Heart left ventricle (tissue), 16 donors: ENCODE results near the gene PAGE1. TPM values are rescaled to one million over a fixed set of nuclear protein-coding genes. Genes with fewer than 3 reads are reported as not detected.
"Not testable (repeated sequence)": the region's sequence is repeated elsewhere in the genome, so short reads cannot be mapped to it uniquely, and the experiment has no call there.

Source experiments
- ATAC-seq, 4 donors: fragments of 200-7000 bp; cut with Tn5 transposase; one replicate each; pipeline ENCODE4 v1.9.1; 2020 to 2022; ENCODE audit warnings: moderate library complexity in 4 of 4, mild to moderate bottlenecking in 3 of 4, moderate number of reproducible peaks in 1 of 4
- DNase-seq, 5 donors: peaks; one replicate each; pipeline ENCODE4 v3.0.0-alpha.2; 2020
- H3K27ac ChIP-seq, 12 donors: fragments of 200-600 bp; sonication (generic) in 4 of 12; one replicate each; pipeline versions ENCODE4 v1.5.0 to v1.8.0; 2016 to 2022; ENCODE audit warnings: mild to moderate bottlenecking in 2 of 12
- H3K27me3 ChIP-seq, 9 donors: fragments of 200-600 bp; sonication (generic) in 2 of 9; one replicate each; pipeline versions ENCODE4 v1.5.1 to v1.8.0; 2016 to 2022; ENCODE audit warnings: mild to moderate bottlenecking in 3 of 9
- H3K36me3 ChIP-seq, 9 donors: fragments of 200-600 bp; sonication (generic) in 2 of 9; one replicate each; pipeline versions ENCODE4 v1.5.0 to v1.8.0; 2018 to 2022; ENCODE audit warnings: mild to moderate bottlenecking in 2 of 9
- H3K4me1 ChIP-seq, 12 donors: fragments of 200-600 bp; sonication (generic) in 4 of 12; one replicate each; pipeline versions ENCODE4 v1.5.0 to v1.8.0; 2016 to 2022; ENCODE audit warnings: mild to moderate bottlenecking in 3 of 12
- H3K4me3 ChIP-seq, 12 donors: fragments of 200-600 bp; sonication (generic) in 4 of 12; one replicate each; pipeline versions ENCODE4 v1.5.0 to v1.8.0; 2017 to 2022; ENCODE audit warnings: mild to moderate bottlenecking in 9 of 12, moderate library complexity in 4 of 12
- H3K9me3 ChIP-seq, 12 donors: fragments of 200-600 bp; sonication (generic) in 4 of 12; one replicate each; pipeline versions ENCODE4 v1.5.0 to v1.8.0; 2016 to 2022; ENCODE audit warnings: mild to moderate bottlenecking in 1 of 12
- POLR2A ChIP-seq, 2 donors: fragments of 450-650 bp; IDR thresholded peaks; one replicate each; pipeline ENCODE4 v1.6.1; 2017; ENCODE audit warnings: antibody characterized with exemption in 2 of 2, mild to moderate bottlenecking in 2 of 2, moderate library complexity in 2 of 2
- WGBS, 4 donors: extraction: QIAGEN DNeasy Blood & Tissue Kit in 2 of 4; methylation state at CpG; one replicate each; pipeline versions ENCODE4 v1.1.5 to v1.1.7; 2013 to 2018; 5-methylcytosine and 5-hydroxymethylcytosine counted together
- intact Hi-C, 10 donors: fragments of 100-400 bp; cut with DNase I; formaldehyde crosslinking; loops; one replicate each; pipeline versions ENCODE4 v1.11.1 to v1.14.2; 2022
- long read RNA-seq, 3 donors: library from polyadenylated mRNA; unstranded; transcript quantifications; one replicate each; pipeline ENCODE4 v2.0.0, GENCODE V29; 2020 to 2021
- polyA plus RNA-seq, 2 donors: library from polyadenylated mRNA; stranded (reverse); fragments of 200-250 nt; gene quantifications; one replicate each; pipeline ENCODE4 v1.2.3, GENCODE V29; 2013
- total RNA-seq, 9 donors: library from RNA; depleted of rRNA in 2 of 9; stranded (reverse); fragments of >200 nt in 2 of 9; fragmentation: NEBNext Ultra II Directional in 3 of 9; extraction: Animal tissue kit (Norgen Biotek cat#: 25700) in 3 of 9; gene quantifications; one replicate each; pipeline versions ENCODE4 v1.1.0 to v1.2.4, GENCODE V29; 2016 to 2023
- TF ChIP-seq, protein P1 (sequence below), 12 donors: fragments of 200-600 bp; sonication (generic) in 4 of 12; IDR thresholded peaks; one replicate each; pipeline versions ENCODE4 v1.5.0 to v1.8.0; 2018 to 2022; ENCODE audit warnings: antibody characterized with exemption in 12 of 12, mild to moderate bottlenecking in 5 of 12
- donor health status: ischemic (EF 13 %, LVEDD 7.1; RV severe dilation, severe dysfunction).
- donor health status: healthy with polysubstance abuse.
- donor health status: DM: no; HTN: yes; CAD: no.
- donor health status: DM: no; HTN: no; CAD: no.
- donor health status: ischemic (EF 25% LVEDD 6.9; RV normal size, moderate dysfunction).
- donor health status: ischemic (EF 25% LVEDD 5.7; RV mildly dilated, moderate dysfunction).
- donor health status: healthy.
- donor health status: DM: yes; HTN: yes; CAD: no.
- donor health status: ischemic (EF 35%, LVEDD 5.7; RV mildly dilated, moderate dysfunction).
- donor health status: nonischemic (EF 11% LVEDD 7.7; RV severe dilation, severe dysfunction).
- donor health status: DM: yes; HTN: yes; CAD: no.
- donor health status: PGD.
- donor health status: ischemic (EF 29% LVEDD 5.4; RV normal size, mild dysfunction).
- donor health status: nonischemic (EF 23%, LVEDD 6.1; RV moderate dilation, normal function).

Gene PAGE1, protein sequence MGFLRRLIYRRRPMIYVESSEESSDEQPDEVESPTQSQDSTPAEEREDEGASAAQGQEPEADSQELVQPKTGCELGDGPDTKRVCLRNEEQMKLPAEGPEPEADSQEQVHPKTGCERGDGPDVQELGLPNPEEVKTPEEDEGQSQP
- not detected for total RNA-seq
- polyA plus RNA-seq, result not detected
- long read RNA-seq, donor 1, result 0 reads
- long read RNA-seq, donor 2, result 0 reads
- long read RNA-seq, donor 3, result 0 reads

DNA sequence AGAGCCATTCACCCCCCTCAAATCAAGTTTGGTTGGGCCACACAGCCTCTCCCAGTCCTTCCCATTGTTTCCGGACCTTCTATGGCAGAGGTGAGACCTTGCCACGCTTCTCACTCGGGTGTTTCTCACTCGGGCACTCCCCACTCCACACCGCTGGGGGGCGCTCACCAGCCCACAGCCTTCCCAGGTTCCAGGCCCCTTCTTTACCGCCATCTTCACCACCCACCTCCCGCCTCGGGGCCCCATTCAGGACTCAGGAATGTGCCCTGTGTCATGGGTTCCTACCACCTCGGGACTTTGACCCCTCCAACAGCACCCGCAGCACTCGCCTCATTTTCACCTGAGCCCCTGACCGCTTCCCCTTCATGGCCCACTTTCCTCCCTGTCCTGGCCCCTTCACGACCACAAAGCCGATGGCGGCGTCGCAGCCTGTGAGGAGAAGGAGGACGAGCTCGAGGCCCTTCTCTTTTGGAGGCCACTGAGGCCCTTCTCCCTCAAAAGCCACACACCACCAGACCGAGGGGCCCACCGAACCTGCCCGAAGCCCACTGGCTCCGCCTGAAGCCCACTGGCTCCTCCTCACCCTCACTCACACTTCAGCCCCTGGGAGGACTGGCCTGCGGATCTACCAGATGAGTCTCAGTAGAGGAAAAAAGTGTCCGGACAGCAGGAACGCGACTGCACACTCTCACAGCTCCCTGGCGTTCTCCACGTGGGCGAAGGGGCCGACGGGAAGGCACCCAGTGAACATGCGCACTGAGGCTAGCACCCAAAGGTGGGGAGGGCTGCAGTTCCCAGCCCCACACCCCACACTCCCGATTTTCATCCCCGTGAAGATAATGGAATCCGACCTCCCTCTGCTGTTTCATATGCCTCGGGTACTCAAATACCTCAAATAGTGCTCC is at the start of gene PAGE1:
Gene PAGE1 (minus strand): TSS at position 709 of the 905 bp plus-strand sequence. CDS start 1,214 bp downstream, outside the sequence.
- no peak within 1 kb of the TSS for H3K4me3 ChIP-seq
- DNase-seq (no peak), ATAC-seq (no peak)
- no peaks in the 10 kb centered on the region for H3K4me1 ChIP-seq
- TF ChIP-seq, protein P1, sequence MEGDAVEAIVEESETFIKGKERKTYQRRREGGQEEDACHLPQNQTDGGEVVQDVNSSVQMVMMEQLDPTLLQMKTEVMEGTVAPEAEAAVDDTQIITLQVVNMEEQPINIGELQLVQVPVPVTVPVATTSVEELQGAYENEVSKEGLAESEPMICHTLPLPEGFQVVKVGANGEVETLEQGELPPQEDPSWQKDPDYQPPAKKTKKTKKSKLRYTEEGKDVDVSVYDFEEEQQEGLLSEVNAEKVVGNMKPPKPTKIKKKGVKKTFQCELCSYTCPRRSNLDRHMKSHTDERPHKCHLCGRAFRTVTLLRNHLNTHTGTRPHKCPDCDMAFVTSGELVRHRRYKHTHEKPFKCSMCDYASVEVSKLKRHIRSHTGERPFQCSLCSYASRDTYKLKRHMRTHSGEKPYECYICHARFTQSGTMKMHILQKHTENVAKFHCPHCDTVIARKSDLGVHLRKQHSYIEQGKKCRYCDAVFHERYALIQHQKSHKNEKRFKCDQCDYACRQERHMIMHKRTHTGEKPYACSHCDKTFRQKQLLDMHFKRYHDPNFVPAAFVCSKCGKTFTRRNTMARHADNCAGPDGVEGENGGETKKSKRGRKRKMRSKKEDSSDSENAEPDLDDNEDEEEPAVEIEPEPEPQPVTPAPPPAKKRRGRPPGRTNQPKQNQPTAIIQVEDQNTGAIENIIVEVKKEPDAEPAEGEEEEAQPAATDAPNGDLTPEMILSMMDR (IDR thresholded peaks at IDR 0.05), result no peak
- no peak for TF ChIP-seq POLR2A (IDR thresholded peaks at IDR 0.05)
- no peaks in the 10 kb centered on the region for H3K36me3 ChIP-seq
- intact Hi-C loops, result no loop called here
- WGBS, 4 donors, result 86 to 92% (median 89%) methylated on average over 38 of the region's 38 CpGs
- H3K9me3 ChIP-seq, result peaks cover 0 to 10% (median 0%) of the 10 kb centered on the region in 12 donors
- no peak within 1 kb of the TSS for H3K27ac ChIP-seq
- peaks cover 0 to 5% (median 0%) of the 10 kb centered on the region in 9 donors for H3K27me3 ChIP-seq

DNA sequence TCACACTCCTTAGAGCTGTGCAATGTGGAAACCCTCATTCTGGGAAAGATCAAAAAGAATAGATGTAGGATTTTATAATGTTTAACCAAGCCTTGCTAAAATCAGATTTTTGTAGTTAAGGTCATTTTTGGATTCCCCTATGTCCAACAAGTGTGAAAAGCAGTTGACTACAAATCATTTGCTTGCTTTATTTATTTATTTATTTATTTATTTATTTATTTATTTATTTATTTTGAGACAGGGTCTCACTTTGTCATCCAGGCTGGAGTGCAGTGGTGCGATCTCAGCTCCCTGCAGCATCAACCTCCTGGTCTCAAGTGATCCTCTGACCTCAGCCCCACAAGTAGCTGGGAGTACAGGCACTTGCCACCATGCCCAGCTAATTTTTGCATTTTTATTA is 45.7 kb upstream of the PAGE1 start:
- H3K4me3 ChIP-seq, H3K4me1 ChIP-seq, H3K36me3 ChIP-seq, DNase-seq, ATAC-seq, H3K27ac ChIP-seq, H3K9me3 ChIP-seq, intact Hi-C loops: not testable (repeated sequence)
- 81 to 100% (median 95%) methylated on average over 1 of the region's 1 CpG for WGBS, 4 donors
- H3K27me3 ChIP-seq, result peaks cover 0 to 35% (median 0%) of the 10 kb centered on the region in 9 donors

DNA sequence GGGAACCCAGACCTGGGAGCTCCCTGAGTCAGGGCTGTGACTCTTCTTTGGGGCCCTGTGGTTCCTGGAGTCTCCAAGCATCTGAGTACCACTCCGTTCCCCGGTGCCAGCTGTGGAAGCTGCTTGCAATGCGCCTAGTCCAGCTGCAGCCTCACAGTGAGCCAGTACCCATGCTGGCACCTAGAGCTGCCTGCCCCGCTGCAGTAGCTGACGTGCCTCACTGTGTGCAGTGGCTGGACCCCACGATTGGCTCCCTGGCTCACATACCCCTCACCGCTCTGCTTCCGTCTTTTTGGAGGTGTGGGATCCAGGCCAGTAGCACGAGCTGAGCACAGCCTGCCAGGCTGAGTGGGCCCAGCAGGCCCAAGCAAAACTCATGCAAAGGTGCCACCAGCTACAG is 32.1 kb upstream of the PAGE1 start:
- H3K4me1 ChIP-seq, result no peaks in the 10 kb centered on the region
- no peak for TF ChIP-seq POLR2A (IDR thresholded peaks at IDR 0.05)
- TF ChIP-seq, protein P1 (IDR thresholded peaks at IDR 0.05), result no peak
- no peaks in the 10 kb centered on the region for H3K9me3 ChIP-seq
- H3K27ac ChIP-seq, result no peak overlapping the region
- no peaks in the 10 kb centered on the region for H3K36me3 ChIP-seq
- H3K27me3 ChIP-seq, result peaks cover 0 to 21% (median 0%) of the 10 kb centered on the region in 9 donors
- intact Hi-C loops, result no loop called here
- H3K4me3 ChIP-seq, result no peak overlapping the region
- DNase-seq (no peak), ATAC-seq (no peak)
- 71 to 87% (median 84%) methylated on average over 5 to 9 of the region's 9 CpGs for WGBS, 4 donors

DNA sequence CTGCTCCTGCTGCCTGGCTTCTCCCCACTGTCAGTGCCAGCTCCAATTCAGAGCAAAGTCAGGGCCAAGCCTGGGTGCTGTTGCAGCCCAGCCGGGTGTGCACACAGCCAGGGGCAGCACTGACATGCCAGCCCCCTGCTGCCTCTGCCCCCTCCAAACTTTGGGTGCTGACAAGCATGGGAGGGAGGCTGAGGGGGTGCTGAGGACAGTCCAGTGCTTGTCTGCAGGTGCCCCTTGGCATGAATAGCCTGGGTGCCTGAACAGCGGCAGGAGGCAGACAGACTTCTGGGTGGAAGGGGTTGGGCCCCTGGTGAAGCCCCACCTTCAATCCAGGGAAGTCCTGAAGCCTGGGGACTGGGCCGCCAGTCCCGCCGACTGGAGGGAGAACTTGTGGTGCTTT is 31.2 kb upstream of the PAGE1 start:
- Histone ChIP-seq H3K4me1 (no peaks in the 10 kb centered on the region), H3K27me3 (peaks cover 0 to 16% (median 0%) of the 10 kb centered on the region in 9 donors), H3K36me3 (no peaks in the 10 kb centered on the region), H3K9me3 (peaks cover 0 to 2% (median 0%) of the 10 kb centered on the region in 12 donors), H3K4me3 (no peak overlapping the region), H3K27ac (no peak overlapping the region)
- WGBS, 4 donors, result 77 to 88% (median 81%) methylated on average over 3 to 5 of the region's 5 CpGs
- ATAC-seq (no peak), DNase-seq (no peak)
- intact Hi-C loops, result no loop called here
- TF ChIP-seq, protein P1 (IDR thresholded peaks at IDR 0.05), result no peak
- no peak for TF ChIP-seq POLR2A (IDR thresholded peaks at IDR 0.05)
